GM21360 (cell line): Measurements from ENCODE around the gene RABEPK.
A peak's percentile ranks its signal among the peaks of the same experiment; 100 is the strongest.
"Not testable (repeated sequence)": the region's sequence is repeated elsewhere in the genome, so short reads cannot be mapped to it uniquely, and the experiment has no call there.

Experiments used
- ATAC-seq: cut with Tn5 transposase; IDR thresholded peaks from one replicate; pipeline ENCODE4 v1.9.1; 2021; ENCODE audit warnings: mild to moderate bottlenecking, moderate library complexity; ENCODE audit not compliant: unreplicated experiment

RABEPK gene

DNA sequence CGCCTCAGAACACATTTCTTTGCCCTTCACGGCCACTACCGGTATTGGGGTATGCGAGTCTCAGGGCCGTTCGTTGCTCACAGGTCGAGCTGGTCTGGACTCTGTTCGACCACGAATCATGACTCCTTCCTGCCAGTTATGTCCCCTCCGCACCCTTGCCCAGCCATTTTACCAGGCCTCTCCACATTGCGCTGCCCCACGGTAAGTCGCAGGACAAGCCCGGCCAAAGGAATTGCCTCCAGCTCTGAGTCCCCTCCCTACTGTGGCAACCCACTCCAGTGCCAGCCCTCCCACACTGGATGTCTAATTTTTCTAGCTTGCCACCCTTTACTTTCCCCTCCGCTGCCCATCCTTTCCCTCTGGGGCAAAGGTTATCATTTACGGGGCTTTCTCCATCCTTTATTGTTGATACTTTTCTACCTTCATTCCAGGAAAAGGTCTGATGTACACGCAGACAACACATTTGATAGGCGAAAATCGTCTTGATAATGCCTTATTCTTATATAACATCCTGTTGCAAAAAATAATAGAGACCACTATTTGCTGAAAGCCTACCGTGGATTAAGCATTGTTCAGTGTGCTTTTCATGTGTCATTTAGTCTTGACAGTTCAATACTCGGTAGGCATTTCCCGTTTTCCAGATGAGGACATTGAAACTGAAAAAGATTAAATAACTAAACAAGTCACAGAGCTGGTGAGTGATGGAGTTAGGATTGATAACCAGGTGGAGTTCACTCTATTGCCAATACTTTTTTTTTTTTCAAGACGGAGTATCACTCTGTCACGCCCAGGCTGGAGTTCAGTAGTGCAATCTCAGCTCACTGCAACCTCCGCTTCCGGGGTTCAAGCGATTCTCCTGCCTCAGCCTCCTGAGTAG lies 41.8 kb downstream of the RABEPK start:
- peak; percentile 2 for ATAC-seq

DNA sequence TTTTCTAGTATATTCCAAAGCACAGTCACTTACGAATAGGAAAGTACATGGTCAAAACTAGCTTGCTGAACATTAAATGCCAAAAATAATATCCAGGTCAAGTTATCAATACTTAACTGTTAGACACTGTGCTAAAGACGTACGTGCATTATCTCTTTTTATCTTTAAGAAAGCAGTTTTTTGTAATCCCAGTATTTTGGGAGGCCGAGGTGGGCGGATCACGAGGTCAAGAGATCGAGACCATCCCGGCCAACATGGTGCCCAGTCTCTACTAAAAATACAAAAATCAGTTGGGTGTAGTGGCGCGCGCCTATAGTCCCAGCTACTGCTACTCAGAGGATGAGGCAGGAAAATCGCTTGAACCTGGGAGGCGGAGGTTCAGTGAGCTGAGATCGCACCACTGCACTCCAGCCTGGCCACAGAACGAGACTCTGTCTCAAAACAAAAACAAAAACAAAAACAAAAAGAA lies 43.5 kb downstream of the RABEPK start:
- ATAC-seq, result no peak

- no peak for ATAC-seq
Observed at GRCh38 chr9:125246261-125246667, 45.9 kb downstream of the RABEPK start.

DNA sequence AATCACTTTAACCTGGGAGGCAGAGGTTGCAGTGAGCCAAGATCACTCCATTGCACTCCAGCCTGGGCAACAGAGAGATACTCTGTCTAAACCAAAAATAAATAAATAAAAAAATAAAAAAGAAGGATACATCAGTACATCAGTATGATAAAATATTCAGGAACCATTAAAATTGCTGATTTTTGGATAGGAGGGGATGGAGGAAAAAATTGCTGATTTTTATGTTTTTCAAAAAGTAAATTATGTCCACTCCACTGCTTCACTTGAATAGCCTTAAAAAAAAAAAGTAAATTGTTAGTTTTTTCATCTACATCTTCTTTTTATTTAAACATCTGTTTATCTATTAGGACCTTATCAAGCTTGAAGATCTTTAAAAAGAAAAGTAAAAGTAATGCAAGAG lies 53.9 kb downstream of the RABEPK start:
- no peak for ATAC-seq

DNA sequence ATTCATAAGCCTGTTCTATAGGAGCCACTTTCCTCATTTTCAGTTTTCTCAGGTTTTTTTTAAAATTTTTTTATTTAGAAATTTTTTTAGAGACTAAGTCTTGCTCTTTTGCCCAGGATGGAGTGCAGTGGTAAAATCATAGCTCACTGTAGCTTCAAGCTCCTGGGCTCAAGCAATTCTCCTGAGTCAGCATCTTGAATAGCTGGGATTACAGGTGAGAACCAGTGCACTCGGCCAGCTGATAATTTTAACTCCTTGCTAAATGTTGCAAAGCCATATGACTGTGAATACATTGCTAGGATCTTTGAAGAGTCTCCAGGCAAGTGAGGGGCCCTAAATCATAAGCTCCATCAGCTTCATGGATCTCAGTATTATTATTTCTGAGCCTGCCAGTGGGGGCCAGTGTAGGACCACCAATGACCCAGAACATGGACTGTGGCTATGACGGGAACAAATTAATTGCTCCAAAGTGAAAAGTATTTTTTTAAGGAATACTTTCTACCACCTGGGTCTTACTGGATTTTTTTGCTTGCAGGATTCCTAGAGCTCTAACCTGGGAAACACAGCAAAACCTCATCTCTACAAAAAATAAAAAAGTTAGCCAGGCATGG lies 55.5 kb downstream of the RABEPK start:
- ATAC-seq, result no peak

- ATAC-seq, result no peak
Observed at GRCh38 chr9:125258160-125258785, 57.9 kb downstream of the RABEPK start.

DNA sequence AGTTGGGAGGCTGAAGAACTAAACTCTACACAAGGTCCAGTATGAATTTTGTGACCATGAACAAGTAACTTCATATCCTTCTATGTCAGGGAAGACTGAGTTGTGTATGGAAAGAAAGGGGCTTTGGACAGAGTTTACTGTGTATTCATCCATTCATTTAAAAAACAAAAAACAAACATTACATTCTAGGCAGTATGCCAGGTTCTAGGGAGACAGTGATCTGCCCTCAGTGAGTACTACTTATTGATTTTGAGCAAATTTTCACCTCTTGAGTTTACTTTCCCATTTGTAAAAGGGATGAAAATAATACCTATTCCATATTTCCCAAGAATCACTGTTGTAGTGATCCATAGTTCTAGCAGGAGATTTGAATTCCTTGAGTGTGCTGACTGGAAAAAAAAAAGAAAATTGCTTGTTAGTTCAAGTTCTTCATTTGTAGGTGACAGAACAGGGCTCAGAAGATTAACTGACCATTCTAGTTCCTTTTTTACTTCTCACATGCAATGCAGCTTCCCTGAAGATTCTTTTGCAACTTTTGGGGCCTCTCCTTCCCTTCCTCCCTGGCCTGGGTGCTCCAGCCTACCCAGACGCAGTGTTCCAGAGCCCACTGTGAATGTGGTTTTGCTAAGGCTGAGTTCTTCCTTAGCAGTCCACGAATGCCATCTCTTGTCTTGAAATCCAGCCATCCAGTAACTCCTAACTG lies 58.6 kb downstream of the RABEPK start:
- ATAC-seq, result no peak

DNA sequence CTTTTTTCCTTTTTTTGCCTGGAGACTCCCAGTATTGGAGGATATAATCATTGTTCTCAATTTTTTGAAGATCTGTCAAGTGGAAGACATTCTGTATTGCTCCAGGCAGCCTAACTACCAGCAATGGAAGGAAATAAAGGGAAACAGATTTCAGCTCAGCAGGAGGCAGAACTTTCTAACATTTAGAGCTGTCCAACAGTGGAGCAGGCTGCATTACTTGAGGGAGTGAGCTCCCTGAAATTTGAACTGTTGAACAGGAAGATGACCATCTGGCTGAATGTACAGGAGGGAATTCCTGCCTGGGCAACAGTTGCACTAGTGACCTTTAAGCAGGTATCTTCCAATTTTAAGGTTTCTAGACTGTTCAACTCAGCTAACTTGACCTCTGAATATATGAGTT lies 60.2 kb downstream of the RABEPK start:
- ATAC-seq, result no peak

- ATAC-seq, result peak; percentile 86
Observed at GRCh38 chr9:125261501-125262293, 61.4 kb downstream of the RABEPK start, which contains the start of gene GAPVD1. GAPVD1 (plus strand) TSS chr9:125261826; CDS start chr9:125298922, 37,096 bp downstream.

- no peak for ATAC-seq
Observed at GRCh38 chr9:125262294-125262991, 62.1 kb downstream of the RABEPK start.

- not testable (repeated sequence) for ATAC-seq
Observed at GRCh38 chr9:125264068-125264467, 63.7 kb downstream of the RABEPK start.

DNA sequence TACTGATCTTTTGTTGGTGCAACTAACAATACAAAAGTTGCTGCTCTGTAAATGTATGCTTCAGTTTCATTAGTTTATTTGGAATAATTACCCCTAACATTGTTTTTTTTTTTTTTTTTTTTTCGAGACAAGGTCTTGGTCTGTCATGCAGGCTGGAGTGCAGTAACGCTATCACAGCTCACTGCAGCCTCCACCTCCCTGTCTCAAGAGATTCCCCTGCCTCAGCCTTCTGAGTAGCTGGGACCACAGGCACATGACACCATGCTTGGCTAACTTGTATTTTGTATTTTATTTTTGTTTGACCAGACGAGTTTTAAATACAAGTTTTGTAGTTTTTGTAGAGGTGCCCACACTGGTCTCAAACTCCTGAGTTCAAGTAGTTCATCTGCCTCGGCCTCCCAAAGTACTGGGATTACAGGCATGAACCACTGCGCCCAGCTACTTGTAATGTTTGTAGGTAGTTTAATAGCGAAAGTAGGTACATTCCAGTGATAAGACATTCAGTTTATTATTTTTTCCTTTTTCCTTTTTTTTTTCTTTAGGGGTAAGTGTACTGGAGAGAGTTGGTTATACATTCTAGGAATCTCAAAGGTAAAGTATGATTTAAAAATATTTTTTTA lies 68.2 kb downstream of the RABEPK start:
- ATAC-seq, result no peak

DNA sequence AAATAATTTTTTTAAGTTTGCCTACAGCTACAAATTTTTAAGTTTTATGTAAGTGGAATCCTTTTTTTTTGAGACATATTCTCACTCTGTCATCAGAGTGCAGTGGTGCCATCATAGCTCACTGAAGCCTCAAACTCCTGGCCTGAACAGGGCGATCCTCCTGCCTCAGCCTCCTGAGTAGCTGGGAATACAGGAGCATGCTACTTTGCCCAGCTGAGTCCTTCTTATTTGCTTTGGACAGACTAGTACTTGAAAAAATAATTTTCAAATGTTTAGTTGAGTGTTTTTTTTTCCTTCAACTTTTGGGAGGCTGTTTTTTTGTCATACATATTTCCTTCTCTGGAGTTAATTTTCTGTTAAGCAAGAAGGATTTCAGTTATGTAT lies 68.7 kb downstream of the RABEPK start:
- no peak for ATAC-seq

DNA sequence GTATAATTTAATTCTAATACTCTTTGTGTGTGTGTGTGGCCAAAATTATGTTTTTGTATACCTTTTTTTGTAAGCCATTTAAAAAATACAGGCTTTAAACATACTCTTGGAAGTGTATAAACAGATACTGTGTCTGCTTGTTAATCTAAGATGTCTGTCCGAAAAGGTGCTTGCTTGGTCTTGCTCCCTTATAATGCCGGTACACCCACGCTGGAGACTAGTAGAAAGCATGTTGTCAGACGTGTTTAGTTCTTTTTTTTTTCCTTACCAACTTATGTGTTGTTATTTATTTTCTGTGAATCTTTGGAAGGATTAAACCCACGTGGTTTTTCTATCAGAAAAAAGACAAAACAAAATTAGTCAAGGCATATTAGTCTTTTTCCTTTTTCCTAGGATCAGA lies 70.7 kb downstream of the RABEPK start:
- no peak for ATAC-seq

DNA sequence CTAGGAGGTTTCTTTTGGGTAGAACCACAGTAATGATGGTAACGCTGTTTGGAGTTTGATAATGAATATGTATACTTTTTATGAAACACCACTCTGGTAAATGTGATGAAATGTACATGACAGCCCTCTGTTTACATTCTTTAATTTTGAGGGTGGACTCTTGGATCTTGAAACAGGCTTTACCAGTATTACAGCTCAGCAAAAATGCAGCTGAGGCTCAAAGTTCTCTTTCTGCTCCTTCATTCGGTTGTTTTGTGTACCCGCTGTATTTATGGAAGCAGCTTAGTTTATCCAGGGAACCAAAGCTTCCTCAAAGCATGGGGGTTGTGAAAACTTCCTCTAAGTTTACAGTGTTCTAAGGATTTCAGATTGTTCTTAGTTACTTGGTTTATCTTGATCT lies 72.4 kb downstream of the RABEPK start:
- no peak for ATAC-seq

GRCh38 chr9:125276771-125277170 lies 76.4 kb downstream of the RABEPK start:
- no peak for ATAC-seq

DNA sequence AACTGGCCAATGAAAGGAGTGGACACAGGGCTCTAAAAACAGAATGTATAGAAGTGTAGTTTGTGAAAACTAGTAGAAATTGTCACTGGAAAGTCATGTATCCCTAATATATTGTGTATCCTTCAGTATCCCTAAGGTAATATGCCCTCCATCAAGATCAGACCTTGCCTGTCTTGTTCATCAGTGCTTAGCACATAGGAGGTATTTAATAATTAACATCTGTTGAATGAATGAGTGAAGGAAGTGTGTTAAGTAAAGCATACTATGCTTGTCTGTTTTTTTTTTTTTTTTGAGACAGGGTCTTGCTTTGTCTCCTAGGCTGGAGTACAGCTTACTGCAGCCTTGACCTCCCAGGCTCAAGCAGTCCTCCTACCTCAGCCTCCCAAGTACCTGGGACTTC lies 77.1 kb downstream of the RABEPK start:
- no peak for ATAC-seq

GRCh38 chr9:125280945-125281344 lies 80.6 kb downstream of the RABEPK start:
- ATAC-seq, result no peak
